NCI-H82 treated with DMSO at 0.1 percent for 48 hours (cell line): ENCODE data around the gene CCDC186.

Source experiments
- DNase-seq: peaks from one replicate; lab custom pipeline; 2025; ENCODE audit not compliant: unreplicated experiment; lab: John Stamatoyannopoulos, UW

CCDC186 gene

GRCh38 chr10:114071178-114071577 is 102.8 kb downstream of the CCDC186 start:
- no peak for DNase-seq
